Activated effector memory CD4-positive, alpha-beta T cell treated with Interleukin-2 at 50 U/mL for 16 hours (primary cell): ENCODE data around the gene TMEM242.

Experiments used
- DNase-seq: peaks from one replicate; pipeline ENCODE4 v3.0.0-alpha.2; 2020

Gene TMEM242

DNA sequence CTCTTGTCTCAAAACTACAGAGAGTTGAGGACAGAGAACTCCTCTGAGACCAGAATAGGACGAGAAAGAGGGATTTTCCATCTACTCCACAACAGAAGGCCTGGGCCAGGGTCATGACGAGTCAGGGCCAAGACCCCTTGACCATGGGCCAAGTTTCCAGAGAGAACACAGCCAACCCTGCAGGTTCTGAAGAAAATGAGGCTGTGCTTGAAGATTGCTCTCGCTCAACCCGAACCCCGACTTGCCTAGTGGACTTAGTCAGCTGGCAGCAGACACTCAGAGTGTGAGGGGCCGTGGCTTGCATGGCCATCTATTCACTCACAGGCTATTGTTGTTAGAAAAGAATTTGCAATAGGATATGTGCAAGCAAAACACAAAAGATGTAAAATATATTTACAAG, 54.5 kb downstream of the TMEM242 start:
- no peak for DNase-seq

DNA sequence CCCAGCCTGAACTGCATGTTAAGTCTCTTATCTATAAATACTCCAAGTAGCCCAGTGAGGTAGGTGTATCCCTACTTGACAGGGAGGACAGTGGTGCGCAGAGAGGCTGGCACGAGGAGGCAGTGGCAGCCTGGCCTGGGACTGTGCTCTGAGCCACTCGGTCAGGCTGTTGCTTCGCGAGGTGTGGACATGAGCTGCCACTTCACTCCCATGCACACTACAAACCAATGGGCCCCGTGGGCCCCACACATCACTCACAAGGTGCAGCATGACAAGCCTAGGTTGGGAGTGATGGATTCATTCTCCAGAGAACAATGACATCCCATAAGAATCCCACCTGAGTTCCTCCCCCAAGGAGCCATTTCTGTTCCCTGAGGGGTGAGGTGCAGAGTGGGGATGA, 54.9 kb downstream of the TMEM242 start:
- DNase-seq, result no peak

DNA sequence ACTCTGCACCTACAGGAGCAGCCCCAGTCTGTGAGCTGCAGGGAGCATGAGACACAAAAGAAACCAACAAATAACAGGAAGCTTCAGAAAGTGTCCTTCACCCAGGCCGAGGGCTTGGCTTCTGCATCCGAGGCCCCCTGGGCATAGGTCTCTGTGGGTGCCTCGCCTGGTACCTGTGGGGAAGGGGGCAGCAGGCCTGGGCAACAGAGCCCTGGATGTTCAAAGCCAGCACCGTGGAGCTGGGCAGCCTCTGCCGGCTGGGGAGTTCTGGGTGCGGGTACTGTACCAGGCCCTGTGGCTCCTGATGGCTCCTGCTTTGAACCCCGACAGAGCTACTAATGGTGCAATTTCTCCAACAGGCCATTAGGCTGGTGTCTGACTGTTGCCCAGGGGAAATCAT, 55.7 kb downstream of the TMEM242 start:
- no peak for DNase-seq

DNA sequence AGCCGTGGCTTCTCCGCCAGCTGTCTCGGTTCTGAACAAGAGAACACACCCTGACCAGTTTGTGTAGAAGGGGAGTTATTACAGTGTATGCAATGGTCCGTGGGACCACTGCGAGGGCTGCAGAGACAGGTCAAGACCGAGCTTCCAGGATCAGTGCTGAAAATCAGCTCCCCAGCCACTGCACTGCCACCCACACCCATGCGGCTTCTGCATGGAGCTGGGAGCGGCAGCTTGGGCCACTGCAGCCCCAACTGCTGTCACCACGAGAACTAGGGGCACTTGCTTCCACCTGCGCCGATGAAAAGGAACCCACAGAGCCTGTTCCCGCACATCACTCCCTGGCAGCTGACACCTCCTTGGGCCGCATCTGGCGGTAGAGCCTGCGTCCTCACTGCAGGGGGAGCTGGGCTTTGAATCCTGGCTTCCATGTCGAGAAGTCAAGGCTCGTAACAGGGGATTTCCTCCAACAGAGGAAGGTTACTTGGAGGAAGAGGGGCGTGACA, 56.2 kb downstream of the TMEM242 start:
- DNase-seq, result no peak

DNA sequence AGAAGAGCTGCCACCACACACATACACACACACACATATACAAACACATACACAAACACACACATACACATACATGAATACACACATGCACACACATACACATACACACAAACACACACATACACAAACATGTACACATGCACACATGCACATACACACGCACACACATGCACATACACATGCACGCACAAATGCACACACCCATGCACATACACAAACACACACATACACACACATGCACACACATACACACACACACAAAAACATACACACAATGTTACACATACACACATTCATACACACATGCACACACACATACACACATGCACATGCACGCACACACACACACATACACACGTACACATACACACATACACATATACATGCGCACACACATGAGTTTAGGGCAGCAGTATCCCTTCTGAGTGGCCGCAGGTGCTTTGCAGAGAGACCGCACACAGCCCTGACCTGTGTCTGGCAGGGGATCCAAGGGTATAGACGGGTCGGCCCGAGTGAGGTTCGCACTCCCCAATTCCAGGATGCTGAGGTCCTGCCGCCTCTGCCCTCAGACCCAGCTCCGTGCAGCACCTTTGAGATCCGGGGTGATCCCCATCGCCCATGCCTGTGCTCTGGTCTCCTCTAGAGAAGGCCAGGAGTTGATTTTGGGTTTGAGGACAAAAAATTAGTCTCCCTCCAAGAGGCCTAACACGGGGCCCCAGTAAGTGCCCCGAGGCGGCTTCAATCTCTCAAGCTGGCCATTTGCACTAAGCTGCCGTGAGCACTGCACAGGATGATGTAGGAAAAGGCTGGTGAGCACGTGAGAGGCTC, 56.8 kb downstream of the TMEM242 start:
- no peak for DNase-seq

DNA sequence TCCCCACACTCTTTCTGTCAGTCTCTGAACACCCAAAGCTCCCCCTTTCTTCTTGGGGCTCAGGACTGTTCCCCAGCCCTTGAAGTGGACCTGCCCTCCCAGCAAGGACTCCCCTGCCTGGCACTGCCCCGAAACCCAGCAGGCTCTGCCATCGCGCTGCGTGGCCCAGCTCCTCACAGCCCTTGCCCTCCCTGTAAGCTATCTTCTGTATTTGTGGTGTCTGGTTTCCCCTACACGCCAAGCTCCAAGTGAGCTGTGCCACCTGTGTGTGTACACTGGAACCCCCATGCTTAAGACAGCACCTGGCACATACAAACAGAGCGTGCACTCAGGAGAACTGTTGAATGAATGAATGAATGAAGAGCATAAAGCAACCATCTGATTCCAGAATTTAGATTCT, 57.7 kb downstream of the TMEM242 start:
- no peak for DNase-seq

DNA sequence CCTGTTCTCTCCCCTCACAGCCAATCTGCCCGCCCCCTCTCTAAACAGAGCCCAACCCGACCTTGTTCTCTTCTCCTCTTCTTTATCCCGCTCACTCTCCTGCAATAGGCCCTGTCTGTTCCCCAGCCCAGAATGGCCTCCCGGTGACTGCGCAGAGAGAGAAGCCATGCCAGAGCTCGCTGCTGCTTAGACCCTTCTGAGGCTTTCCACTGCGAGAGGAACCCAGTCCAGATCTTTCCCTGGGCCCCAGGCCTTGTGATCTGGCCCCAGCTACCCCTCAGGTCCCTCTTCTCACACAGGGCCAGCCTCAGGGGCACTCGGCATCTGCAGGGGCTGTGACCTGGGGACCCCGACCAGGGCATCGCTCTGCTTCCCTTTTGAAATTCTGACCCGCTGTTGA, 58.1 kb downstream of the TMEM242 start:
- no peak for DNase-seq

DNA sequence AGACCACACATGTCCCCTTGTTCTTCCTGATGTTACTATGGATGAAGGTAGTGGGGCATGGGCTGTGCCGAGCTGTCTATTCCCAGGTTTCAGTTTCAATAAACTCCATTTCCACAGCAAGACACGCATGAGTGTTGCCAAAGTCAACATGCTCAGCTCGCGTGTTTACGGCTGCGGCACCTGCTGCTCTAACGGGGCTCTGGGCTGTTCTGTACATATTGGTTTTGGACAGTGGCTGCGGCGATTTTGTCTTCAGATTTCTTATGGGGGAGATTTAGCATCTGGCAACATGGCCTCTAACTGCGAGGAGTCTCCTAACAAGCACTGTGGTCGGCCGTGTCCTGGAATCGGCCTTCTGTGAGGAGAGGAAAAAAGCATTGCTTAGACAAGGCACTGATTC, 58.6 kb downstream of the TMEM242 start:
- no peak for DNase-seq

DNA sequence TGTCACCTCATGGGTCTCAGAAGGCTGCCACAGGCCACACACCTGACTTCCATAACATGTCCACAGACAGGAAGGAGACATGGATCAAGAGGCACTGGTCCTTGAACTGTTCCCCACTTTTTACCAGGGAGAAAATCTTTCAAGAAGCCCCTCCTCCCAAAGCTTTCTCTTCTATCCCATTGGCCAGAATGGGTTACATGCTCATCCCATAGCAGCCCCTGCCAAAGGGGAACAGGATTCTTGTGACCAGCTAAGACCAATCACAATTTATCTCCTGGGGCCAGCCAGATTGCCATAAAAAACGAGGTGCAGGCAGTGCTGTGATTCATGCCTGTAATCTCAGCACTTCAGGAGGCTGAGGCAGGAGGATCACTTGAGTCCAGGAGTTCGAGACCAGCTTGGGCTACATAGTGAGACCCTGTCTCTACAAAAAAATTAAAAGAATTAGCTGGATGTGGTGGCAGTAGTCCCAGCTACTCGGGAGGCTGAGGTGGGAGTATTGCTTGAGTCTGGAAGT, 59.4 kb downstream of the TMEM242 start:
- no peak for DNase-seq

DNA sequence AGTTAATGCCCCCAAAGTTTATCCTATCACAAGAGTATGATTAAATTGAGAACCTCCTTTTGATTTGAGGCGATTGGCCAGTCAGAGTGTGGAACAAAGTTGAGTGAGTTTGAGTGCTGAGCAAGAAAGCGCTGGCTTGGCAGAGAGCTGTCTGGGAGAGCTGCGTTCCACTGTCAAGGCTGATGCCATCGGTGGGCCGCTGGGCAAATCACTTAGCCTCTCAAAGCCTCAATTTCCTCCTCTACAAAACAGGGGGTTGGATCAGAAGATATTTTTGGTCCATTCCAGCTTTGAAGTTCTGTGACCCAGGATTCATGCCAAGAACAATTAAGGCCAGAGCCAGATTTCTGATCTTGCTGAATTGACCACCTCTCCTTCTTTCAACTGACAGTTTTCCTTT, 60.2 kb downstream of the TMEM242 start:
- no peak for DNase-seq

DNA sequence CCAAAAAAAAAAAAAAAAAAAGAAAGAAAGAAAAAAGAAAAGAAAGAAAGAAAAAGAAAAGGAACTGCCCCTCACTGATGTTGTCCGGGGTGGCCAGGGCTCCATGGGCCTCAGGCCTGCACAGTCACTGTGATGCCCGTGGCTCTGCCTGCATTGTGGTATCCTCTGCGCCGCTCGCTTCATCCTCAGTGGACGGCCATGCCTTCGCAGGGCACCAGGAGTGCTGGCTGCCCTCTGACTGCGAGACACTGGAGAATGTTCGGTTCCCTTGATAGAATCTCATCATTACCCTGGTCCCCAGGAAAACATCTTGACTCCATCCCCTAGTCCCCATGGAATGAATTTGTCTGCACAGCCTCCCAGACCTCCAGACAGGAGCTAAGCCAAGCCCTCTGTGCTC, 61.7 kb downstream of the TMEM242 start:
- no peak for DNase-seq

DNA sequence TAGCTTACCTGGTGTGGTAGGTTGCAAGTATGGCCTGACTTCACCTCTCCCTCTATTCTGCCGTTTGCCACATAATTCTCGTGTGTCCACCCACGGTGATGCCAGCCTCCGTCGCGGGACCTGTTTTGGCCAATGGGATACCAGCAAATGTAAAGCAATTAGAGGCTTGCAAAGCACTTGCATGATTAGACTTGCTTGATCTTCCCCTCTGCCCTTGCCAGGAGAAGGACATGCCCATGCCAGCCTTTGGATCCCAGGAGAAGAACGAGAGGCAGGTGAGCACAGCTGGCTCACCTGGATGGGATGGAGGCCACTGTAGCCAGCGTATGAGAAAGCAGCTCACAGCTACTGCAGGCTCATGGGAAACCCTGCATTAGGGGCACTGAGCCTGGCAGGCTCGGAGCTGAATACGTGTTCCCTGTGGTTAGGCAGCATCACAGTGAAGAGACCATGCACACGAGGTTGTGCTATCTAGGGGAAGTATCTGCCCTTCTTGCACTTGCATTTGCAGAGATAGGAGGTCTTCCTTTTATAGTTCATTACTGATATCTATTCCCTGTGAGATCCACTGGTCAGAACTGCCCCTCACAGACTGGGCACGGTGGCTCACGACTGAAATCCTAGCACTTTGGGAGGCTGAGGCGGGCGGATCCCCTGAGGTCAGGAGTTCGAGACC, 62.4 kb downstream of the TMEM242 start:
- no peak for DNase-seq

DNA sequence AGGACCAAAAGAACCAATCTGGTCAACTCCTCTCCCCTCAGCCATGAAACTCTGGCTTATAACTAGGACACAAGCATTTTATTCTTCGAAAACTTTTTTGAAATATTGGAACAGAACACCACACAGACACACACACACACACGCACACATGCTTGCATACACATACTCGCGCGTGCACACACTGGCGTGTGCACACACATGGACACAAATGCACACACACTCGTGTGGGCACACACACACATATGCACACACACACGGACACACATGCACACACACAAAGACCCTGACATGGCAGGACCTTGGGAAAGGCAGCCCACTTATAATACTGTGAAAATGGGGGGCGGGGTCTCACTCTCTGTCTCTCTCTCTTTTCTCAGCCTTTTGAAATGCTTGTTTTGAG, 63.9 kb downstream of the TMEM242 start:
- DNase-seq, result no peak

DNA sequence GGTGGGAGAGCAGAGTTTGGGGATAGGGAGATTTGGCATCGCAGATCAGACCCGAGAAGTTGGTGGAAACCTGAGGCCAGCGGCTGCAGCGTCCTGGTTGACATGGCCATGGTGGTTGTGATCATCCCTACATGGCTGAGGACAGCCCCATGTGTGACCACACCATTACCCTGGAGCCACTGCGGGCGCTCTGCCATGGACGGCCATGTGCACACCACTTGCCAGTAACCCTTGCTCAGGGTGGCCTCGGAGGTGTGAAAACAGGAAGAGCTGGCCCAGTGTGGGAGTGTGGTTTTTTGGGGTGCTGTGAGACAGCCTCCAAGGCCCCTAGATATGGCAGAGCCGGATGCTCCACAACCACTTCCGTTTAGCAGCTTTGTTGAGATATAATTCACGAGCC, 64.4 kb downstream of the TMEM242 start:
- peak; percentile 23 for DNase-seq

DNA sequence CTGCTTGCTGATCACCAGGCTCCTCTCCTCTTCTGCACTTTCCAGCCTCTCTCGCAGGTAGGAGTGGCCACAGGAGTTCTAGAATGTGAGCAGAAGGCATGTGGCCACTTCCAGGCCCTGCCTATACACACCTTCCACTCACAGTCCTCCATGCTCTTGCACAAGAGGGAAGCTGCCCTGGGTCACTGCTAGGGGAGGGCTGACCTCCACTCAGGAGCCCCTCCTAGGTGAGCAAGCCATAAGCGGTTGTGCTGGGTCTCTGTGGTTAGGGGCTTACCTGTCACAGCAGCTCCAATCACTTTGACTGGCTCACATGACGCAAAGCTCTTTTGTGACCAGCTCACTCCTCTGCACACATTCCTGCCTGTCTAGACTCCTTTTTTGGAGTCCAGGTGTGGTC, 68.2 kb downstream of the TMEM242 start:
- DNase-seq, result no peak

DNA sequence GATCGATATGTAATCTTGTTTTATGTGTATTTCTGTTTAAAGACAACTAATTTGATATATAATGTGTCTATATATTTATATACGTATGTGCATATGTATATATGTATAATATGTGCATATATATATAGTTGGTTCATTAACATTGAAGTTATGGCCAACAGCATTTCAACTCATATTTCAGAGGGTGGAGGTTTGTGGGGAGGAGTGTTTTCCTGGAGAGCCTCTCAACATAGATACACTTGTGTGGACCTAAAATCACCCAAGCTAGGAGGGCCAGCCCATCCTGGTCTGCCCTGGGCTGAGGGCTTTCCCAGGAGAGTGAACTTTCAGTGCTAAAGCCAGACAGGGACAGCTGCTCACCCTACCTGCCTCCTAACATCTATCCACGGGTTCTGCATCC, 68.8 kb downstream of the TMEM242 start:
- DNase-seq, result no peak

DNA sequence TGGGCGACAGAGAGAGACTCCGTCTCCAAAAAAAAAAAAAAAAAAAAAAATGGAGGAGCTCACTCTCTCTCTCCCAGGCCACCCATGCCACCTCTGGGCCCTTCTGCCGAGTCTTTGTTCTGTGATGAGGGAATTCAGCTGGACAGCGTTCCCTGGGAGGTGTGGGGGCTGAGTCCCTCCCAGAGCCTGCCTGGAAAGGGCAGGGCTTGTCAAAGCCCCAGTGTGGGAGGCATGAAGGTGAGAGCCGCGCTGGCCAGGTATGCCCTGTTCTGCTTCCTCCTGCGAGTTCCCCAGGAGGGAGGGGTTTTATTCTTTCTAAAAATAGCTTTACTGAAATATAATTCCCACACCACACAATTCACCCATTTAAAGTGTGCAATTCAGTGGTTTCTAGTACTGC, 69.6 kb downstream of the TMEM242 start:
- no peak for DNase-seq

DNA sequence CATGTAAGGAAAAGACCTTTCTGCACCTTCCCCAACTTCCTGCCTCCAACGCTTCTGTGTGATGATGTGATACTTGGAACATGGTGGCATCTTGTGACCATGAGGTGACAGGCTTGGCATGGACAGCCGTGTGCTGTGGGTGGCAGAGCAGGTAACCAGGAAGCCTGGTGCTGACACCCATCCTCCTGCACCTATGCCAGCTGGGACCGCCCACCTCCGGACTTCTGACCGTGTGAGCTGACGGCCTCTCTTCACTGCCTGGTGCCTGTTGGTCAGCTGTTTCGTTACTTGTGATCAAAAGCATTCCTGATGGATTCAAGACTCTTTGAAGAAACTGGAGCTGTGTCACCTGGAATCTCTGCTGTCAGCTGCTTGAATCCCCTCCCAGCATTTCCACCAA, 70.3 kb downstream of the TMEM242 start:
- DNase-seq, result no peak

DNA sequence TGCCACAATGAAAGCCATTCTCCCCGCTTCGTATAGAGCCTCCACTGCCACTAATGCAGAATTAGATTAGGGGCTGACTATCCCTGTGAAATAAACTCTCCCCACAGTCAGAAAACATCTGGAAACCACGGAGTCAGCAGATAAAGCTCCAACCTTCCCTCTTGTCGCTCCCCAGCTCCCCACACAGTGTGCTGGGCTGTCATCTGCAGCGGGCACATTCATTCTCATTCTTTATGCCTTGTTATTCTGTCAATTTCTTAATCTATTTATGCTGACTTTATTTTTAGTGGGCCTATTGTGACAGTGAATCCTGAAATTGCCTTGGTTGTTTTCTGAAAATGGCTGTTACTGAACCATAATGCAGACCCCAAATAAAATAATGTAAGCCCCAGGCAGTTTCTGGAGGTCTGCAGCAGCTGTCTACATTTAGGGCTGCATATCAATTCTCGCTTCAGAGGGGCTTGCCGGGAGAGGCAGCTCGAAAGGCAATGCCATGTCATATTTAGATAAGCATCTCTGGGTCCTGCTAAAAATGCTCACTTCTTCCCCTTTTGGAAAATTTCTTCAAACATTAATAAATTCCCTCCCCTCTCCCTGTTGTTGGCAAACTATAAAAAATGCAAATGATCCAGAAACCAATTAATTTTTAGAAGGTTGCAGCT, 71.6 kb downstream of the TMEM242 start:
- DNase-seq, result no peak

DNA sequence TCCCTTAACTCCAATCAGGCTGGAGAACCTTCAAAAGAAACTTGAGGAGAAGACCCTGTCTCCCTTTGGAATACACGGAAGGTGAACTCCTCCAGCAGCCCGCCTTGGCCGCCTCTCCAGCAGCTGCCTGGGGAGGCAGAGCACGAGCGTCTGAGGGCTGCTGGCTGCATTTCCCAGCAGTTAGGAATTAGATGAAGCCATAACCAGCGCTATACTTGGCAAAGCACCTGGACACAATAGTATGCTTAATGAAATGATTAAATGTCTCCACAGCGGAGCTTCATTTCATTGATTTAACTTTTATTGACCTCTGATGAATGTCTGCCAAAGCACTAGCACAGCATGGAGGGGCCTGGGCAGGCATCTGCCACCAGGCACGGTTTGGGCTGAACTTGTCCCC, 73.5 kb downstream of the TMEM242 start:
- no peak for DNase-seq

DNA sequence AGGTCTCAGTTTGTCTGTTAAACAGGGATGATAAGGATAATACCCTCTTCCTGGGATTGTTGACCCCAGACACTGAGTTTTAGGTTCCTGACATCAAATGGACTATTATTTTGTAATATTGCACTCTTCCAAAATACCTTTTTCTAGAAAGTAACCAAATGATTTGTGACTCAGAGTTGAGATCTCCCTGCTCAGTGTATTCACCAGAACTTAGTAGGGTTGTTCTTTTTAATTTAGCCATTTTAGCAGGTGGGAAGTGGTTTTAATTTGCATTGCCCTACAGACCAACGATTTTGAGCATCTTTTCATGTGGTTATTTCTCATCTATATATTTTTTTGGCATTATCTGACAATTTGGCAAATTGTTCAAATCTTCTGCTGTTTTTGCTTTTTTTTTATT, 75.1 kb downstream of the TMEM242 start:
- DNase-seq, result no peak

DNA sequence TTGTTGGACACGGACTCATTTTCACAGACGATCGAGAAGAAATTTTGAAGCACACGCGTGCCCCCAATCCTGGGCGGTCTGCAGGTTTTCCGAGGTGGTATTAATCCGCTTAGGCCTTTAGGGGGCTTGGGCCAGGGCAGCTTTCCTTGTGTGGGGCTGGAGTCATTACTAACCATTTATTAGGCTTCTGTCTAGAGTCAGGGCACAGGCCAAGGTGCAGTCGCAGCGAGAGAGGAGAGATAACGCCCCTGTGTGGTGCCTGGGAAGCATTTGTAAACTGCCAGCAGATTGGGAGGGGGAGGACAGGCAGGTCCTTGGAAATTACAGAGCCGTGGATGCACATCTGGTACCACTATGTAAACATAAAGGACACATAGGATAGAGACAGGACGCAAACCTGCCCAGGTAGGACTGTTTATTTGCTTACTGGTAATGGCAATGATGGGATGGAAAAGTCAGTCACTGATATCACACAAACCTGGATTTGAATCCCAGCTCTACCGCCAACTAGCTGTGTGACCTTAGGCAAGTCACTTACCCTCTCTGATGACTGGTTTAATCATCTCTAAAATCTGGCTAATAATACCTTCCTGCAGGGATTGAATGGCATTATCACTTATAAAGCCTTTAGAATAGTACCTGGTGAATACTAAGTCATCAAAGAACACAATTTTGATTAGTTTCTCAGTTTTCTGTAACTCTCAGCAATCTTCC, 76.4 kb downstream of the TMEM242 start:
- DNase-seq, result no peak

DNA sequence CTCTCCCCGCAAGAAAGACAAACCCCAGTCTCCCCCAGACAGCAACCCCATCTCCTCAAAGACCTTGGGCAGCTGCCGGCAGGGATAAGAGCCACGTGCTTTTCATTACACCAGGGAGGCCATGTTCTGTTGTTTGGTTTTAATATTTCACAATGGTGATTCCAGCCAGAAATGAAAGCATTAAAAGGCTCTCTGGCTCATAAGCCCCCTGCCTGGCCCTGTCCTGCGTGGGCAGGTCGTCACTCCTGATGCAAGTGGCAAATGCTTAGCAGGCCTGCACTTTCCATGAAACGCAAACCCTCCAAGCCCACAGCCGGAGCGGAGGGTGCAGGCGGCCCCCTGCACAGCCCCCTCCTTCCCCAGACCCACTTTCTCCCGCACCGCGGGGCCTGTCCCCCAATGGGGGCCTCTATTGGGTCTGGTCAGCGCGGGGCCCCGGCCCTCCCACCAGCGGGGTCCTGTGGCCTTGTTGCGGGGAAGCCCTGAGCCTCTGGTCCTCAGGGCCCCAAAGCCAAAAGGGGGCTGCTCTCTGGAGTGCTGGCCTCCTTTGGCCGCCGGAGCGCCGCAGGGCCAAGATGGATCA, 77.2 kb downstream of the TMEM242 start:
- DNase-seq, result no peak
